NCI-H2081 (cell line): ENCODE data around the gene CROCC.
"Not testable (repeated sequence)": the region's sequence is repeated elsewhere in the genome, so short reads cannot be mapped to it uniquely, and the experiment has no call there.

Source experiments
- DNase-seq, 2 experiments: peaks; one replicate each; lab custom pipeline; 2025; lab: John Stamatoyannopoulos, UW

The CROCC gene

DNA sequence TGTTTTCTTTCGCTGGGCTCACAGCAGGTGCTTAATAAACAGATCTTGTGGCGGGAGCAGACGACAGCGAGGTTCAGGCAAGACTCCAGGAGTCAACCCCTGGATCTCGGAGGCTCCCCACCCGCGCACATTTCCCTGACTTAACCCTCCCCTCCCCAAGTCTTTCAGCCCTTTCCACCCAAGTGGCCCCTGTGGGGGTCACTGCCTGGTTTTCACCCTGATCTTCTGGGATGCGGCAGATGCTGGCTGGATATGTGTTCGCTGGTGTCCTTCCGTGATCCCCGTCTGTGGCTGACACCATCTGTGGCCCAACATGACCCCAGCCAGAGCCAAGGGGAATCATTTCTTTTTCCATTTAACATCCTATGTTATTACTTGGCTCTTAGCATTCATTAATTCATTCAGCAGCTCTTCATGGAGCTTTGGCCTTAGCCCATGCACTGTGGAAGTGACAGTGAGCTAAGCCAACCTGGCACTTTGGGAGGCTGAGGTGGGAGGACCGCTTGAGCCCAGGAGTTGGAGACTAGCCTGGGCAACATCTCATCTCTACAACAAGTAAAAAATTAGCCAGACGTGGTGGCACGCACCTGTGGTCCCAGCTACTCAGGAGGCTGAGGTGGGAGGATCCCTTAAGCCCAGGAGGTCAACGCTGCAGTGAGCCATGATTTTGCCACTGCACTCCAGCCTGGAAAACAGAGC lies 6.7 kb upstream of the CROCC start:
- DNase-seq: not testable (repeated sequence)

DNA sequence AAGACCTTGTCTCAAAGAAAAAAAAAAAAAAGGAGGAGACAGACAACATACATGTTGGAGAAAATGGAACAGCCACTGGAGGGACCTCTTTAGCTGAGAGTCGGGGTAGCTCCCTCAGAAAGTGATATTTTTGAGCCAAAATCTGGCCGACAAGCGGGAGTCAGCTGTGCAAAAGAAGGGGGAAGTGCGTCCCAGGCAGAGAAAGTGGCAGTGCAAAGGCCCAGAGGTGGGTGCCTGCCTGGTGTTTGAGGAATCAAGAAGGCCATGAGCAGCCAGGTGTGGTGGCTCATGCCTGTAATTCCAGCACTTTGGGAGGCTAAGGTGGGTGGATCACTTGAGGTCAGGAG lies 6.1 kb upstream of the CROCC start:
- peak in 1 of 2 experiments; percentile 17 for DNase-seq

GRCh38 chr1:16916036-16916880 lies 5.5 kb upstream of the CROCC start:
- DNase-seq: not testable (repeated sequence)

DNA sequence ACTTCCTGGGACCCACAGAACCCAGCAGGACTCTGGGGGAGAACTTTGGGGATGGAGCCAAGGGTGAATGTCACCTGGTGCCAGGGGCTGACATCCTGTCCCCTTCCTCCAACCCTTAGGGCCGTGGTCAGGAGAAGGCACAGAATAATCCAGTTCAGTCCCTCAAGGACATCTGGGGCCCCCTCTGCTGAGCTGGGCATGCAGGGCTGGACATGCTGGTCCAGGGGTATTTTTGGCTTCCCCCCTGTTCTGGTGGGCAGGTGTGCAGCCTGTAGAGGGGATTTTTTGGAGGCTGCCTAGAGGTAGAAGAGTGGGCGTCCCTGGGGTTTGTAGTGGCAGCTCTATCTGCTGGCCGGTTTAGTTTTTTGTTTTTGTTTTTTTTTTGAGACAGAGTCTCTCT lies 3.4 kb upstream of the CROCC start:
- no peak for DNase-seq

DNA sequence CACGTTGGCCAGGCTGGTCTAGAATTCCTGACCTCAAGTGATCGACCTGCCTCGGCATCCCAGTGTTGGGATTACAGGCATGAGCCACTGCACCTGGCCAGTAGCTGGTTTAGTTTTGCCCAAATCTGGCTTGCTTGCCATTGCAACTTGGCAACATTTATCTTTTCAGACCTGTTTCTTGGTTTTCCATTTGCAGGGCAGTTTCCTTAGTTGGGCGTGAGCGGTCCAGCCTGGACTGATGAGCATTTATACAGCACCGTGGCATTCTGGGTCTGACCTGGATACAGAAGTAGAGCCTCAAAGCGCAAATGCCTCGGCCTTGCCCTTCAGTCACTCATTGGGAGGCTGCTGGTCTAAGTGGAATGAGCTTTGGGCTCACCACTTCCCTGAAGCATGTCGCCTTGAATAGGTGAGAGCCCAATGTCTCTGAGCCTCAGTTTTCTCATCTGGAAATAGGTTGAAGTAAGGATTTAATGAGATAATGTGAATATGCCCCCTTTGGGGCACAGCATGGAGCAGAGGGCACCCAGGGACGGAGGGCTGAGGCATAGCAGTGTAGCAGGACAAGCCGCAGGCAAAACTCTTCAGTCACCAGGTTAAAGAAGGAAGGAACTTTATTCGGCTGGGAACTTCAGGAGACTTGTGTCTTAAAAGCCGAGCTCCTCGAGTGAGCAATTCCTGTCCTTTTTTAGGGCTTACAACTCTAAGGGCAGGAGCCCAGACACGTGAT lies 2.6 kb upstream of the CROCC start:
- not testable (repeated sequence) for DNase-seq

- no peak for DNase-seq
Observed at GRCh38 chr1:16920951-16921350, 780 bp upstream of the CROCC start.

DNA sequence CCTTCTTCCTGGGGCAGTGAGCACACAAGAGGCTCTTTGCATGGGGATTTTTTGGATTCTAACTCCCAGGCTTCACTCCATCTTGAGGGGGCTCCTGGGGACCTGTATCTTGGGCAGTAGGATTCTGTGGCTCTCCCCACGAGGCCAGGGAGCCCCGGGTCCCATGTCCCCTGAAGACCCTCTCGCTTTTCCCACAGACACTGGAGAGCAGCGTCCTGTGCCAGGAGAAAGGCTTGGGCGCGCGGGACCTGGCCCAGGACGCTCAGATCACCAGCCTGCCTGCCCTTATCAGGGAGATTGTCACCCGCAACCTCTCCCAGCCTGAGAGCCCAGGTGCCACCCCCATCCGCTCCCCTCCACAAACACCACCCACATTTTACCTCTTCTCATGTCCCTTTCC lies 735 bp downstream of the CROCC start:
- no peak for DNase-seq

- no peak for DNase-seq
Observed at GRCh38 chr1:16922885-16923431, 1.2 kb downstream of the CROCC start.

DNA sequence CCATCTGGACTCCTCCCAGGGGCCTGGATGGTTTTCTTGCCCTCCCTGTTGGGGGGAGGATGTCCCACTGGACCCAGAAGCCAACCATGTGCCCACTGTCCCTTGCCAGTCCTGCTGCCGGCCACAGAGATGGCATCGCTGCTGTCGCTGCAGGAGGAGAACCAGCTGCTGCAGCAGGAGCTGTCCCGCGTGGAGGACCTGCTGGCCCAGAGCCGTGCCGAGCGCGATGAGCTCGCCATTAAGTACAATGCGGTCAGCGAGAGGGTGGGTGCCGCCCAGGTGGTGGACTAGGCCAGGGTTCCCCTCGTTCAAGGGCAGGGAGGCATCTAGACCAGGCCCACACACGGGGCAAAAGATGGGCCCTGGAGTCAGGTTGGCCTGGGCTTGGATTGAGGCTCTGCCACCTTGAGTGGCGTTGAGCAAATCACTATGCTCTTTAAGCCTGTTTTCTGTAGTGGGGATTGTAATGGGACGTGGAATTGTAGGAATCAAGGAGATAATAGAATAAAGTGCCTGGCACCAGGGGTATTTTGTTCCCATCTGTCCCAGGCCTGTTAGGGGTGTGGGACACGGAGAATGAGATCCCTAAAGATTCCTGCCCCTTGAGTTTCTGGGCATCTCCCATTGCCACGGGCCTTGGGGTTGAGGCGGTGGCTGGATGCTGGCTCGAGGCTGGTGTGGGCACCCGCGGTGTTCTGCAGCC lies 2.6 kb downstream of the CROCC start:
- no peak for DNase-seq

DNA sequence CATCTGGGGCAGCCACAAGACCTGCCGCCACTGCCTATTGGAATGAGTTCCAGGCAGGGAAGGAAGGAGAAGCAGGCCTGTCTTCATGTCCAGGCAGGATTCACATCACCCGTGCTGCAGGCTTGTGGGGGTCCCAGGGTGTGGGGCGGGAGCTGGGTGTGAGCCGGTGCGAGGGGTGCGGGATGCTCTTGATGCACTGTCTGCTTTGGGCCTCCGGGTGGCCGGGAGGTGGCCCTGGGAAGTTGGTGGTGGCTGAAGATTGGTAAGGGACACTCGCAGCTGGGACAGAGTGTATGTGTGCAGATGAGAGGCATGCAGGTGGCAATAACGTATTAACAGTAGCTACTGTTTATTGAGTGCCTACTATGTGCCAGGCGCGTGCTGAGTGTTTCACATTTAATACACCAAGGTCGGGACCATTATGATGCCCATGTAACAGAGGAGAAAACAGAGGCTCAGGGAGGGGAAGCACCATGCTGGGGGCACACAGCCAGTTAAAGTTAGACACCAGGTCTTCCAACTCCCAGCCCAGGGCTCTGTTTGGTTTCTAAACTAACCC lies 3.3 kb downstream of the CROCC start:
- DNase-seq: no peak

GRCh38 chr1:16925635-16926490 lies 4.1 kb downstream of the CROCC start:
- no peak for DNase-seq

DNA sequence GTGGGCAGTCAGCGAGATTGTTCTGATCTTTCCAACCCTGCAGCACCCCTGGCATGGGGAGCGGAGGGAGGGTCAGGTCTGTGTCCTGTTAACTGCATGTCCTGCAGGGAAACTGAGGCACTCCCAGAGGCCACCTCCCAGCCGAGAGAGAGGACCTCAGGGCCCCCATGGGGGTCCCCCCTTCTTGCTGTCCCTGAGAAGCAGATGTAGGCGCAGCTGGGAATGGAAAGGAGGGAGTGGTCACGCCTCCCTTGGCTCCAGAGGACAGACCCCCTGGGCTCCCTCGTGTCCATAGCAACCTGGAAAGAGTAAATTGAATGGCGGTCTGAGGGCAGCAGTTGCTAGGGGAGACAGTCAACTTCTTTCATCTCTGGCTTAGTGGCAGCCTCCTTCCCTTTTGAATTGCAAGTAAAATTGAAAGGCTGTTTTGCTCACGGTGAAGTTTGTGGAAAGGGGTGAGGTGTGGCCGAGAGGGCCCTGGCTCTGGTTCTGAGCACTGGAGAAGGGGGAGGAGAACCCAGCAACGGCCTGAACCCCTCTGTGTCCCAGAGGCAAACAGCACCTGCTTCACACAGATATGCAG lies 4.9 kb downstream of the CROCC start:
- peak; percentile 80 to 91 for DNase-seq

GRCh38 chr1:16927256-16927655 lies 5.5 kb downstream of the CROCC start:
- DNase-seq: no peak

DNA sequence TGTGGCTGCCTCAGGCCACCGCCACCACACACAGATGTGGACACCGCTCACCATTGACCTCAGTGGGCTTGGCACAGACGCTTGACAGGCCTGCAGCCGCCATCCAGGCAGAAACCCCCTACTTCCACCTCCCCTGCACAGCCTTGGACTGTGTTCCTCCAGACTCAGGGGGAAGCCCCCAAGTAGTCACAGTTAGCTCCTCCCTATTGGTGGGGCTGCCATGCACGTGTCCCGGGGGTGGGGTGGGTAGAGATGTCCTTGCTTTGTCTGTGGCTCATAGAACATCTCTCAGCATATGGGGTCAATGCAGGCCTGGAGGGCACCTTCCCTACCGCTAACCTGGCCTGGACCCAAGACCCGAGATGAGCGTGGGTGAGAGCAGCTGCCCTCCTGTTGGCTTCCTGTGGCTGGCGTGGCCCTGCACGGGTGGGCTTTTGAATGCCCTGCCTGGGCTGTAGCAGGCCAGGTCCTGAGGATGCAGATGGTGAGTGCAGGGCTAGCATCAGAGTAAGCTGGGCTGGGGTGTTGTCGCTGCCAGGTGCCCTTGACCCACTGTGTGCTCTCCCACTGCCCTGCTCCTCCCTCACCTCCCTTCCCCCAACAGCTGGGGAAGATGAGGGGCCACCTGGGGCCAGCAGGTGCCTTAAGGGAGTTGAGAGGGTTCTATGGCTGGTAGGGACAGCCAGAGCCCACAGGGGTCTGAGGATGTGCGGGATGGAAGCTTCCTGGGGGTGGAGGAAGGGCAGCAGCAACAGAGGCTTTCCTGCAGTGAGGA lies 6.2 kb downstream of the CROCC start:
- no peak for DNase-seq

DNA sequence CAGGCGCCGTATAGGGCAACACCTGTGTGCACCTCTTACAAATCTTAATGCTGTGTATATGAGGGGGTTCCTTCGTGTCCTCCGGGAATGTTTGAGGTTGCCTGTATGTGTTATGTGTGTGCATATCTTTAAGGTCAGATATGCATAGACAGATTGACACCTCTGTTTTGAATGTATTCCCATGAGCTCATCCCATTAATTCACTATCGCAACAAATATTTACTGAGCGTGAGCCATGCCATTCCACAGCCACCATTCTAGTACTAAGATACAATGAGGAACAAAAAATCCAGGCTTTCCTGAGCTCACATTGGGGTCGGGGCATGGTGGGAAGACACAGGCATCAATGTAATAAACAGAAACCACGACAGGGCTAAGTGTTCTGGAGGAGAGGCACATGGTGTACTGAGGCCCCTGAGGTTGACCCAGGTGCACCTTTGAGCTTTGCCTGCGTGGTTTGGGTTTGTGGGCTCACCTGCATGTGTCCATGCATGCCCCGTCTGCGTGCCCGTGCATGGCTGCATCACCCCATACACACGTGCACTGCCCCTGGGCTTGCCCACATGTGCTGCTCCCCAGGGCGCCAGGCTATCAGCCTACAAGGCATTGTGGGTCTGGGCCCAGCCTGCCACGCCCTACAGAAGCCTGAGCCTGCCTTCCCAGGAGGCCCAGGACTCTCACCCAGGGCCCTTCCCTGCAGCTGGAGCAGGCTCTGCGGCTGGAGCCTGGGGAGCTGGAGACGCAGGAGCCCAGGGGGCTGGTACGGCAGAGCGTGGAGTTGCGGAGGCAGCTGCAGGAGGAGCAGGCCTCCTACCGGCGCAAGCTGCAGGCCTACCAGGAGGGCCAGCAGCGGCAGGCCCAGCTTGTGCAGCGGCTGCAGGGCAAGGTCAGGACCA lies 7.7 kb downstream of the CROCC start:
- DNase-seq: not testable (repeated sequence)

GRCh38 chr1:16931206-16931934 lies 9.6 kb downstream of the CROCC start:
- DNase-seq: not testable (repeated sequence)

DNA sequence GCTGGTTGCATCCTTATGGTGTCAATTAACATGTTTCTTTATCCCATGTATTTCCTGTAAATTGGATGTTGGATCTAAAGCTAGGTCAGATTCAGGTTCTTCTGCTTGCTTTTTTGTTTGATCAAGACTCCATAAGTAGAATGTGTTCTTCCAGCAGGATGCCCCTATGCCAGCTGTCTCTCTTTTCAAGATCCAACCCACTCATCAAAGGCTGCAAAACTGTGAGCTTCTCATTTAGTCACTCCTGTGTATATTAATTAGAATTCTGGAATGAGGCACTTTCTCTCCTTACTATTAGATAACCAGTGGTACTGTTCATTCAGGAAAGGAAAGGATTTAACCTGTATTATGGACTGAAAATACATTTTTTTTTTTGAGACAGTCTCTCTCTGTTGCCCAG lies 12.2 kb downstream of the CROCC start:
- DNase-seq: not testable (repeated sequence)

DNA sequence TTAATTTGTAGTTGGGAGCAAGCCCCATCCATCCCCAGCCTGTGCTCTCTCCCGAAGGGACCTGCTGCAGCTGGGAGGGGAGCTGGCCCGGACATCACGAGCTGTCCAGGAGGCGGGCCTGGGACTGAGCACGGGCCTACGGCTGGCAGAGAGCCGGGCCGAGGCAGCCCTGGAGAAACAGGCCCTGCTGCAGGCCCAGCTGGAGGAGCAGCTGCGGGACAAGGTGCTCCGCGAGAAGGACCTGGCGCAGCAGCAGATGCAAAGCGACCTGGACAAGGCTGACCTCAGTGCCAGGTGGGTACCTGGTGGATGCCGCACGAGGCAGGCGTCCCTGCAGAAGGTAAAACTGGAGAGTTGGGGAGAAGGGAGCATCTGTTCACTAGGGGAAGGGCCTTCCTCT lies 14.8 kb downstream of the CROCC start:
- DNase-seq: not testable (repeated sequence)
